RWPE2 (cell line): Measurements from ENCODE around the gene MAPK14.

ENCODE experiments used
- ATAC-seq: fragments of 200-7000 bp; cut with Tn5 transposase; 3 replicates; pipeline ENCODE4 v1.9.1; 2021; ENCODE audit warnings: low read depth
- DNase-seq: peaks from one replicate; pipeline ENCODE4 v3.0.0-alpha.2; 2020; ENCODE audit warnings: low spot score
- H3K27ac ChIP-seq: fragments of 450-650 bp; 2 replicates; pipeline ENCODE4 v1.5.1; 2017; ENCODE audit warnings: mild to moderate bottlenecking; ENCODE audit not compliant: poor library complexity, severe bottlenecking
- H3K27me3 ChIP-seq: fragments of 250-450 bp; sonication (Bioruptor Pico); 2 replicates; pipeline ENCODE4 v1.5.1; 2021; ENCODE audit warnings: mild to moderate bottlenecking, moderate library complexity; ENCODE audit not compliant: insufficient read depth, poor library complexity, severe bottlenecking
- H3K36me3 ChIP-seq: fragments of 250-450 bp; sonication (Bioruptor Pico); 2 replicates; pipeline ENCODE4 v1.5.1; 2020; ENCODE audit warnings: low read depth, mild to moderate bottlenecking, moderate library complexity
- H3K4me1 ChIP-seq: fragments of 250-450 bp; sonication (Bioruptor Pico); 2 replicates; pipeline ENCODE4 v1.5.1; 2021; ENCODE audit warnings: mild to moderate bottlenecking, moderate library complexity; ENCODE audit not compliant: insufficient read depth, poor library complexity, severe bottlenecking
- H3K4me3 ChIP-seq: fragments of 250-450 bp; sonication (Bioruptor Pico); 2 replicates; pipeline ENCODE4 v1.5.1; 2021; ENCODE audit warnings: mild to moderate bottlenecking, moderate library complexity; ENCODE audit not compliant: severe bottlenecking
- H3K9me3 ChIP-seq: fragments of 250-450 bp; sonication (Bioruptor Pico); 2 replicates; pipeline ENCODE4 v1.5.1; 2021; ENCODE audit warnings: mild to moderate bottlenecking, moderate library complexity; ENCODE audit not compliant: severe bottlenecking
- CTCF ChIP-seq: fragments of 450-650 bp; IDR thresholded peaks from one replicate; pipeline ENCODE4 v1.5.1; 2017; ENCODE audit warnings: mild to moderate bottlenecking, moderate library complexity; ENCODE audit not compliant: poor library complexity, severe bottlenecking

The MAPK14 gene

DNA sequence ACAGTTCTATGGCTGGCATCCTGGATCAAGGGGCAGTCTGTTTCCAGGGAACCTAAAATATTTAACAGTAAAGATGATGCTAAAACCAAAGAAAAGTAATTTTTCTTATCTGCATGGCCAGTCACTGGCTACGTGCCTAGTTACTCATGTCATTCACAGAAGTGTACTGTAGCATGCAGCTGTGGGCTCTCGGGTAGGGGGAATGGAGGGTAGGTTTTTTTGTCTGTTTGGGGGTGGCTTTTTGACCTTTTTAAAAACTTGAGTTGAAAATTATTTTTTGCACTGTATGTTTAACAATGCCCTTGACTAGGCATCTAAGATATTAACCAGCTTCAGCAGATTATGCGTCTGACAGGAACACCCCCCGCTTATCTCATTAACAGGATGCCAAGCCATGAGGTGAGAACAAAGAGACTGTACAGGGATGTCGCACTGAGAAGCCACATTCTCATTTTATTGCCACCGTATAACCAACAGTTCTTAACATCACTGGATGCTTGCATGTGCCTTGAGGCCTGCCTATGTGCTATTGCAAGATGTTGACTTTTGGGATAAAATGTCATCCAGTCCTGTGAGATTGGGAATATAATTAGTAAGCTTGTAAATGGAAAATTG, 72.4 kb downstream of the MAPK14 start:
- Histone ChIP-seq H3K4me1 (no peaks in the 10 kb centered on the region), H3K27me3 (no peaks in the 10 kb centered on the region), H3K27ac (no peak overlapping the region), H3K9me3 (no peaks in the 10 kb centered on the region), H3K4me3 (no peak overlapping the region), H3K36me3 (peaks cover 67% of the 10 kb centered on the region)
- TF ChIP-seq CTCF, result no peak
- ATAC-seq (no peak), DNase-seq (no peak)

DNA sequence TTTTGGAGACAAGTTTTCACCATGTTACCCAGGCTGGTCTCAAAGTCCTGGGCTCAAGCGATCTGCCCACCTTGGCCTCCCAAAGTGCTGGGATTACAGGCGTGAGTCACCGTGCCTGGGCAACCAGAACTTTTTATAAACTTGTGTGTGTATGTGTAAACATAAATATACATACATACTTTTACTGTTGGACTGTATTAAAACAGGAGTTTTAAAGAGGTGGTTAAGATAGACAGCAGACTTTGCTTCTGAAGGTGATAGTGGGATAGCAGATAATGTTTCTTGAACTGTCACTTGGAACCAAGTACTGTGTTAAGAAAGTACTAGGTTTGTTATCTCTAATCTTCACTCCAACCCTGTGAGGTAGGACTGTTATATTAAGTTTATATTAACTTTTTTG, 74.1 kb downstream of the MAPK14 start:
- no peak overlapping the region for H3K4me3 ChIP-seq
- TF ChIP-seq CTCF, result no peak
- no peaks in the 10 kb centered on the region for H3K9me3 ChIP-seq
- H3K36me3 ChIP-seq, result peaks cover 63% of the 10 kb centered on the region
- ATAC-seq (no peak), DNase-seq (no peak)
- no peak overlapping the region for H3K27ac ChIP-seq
- H3K27me3 ChIP-seq, result no peaks in the 10 kb centered on the region
- no peaks in the 10 kb centered on the region for H3K4me1 ChIP-seq

DNA sequence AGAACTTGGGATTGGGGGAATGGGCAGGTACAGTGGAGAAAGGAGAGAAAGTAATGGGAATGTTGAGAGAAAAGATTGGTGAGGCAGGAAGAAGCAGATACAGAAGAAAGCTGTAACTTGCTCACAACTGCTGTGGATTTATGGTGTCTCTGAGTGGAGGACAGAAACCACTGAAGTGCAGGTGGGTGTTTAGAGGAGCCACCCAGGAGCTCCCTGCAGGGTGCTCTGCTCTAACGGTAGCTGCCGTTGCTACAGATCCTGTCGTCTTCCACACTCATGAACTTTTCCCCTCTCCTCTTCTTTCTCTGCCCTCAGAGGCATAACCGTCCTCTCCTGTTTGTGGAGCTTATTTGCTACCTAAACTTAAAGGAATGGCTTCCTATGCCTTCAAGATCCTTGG, 75.2 kb downstream of the MAPK14 start:
- no peaks in the 10 kb centered on the region for H3K27me3 ChIP-seq
- ATAC-seq (no peak), DNase-seq (no peak)
- H3K36me3 ChIP-seq, result peaks cover 64% of the 10 kb centered on the region
- no peaks in the 10 kb centered on the region for H3K4me1 ChIP-seq
- no peak for TF ChIP-seq CTCF
- no peak overlapping the region for H3K27ac ChIP-seq
- no peak overlapping the region for H3K4me3 ChIP-seq
- no peaks in the 10 kb centered on the region for H3K9me3 ChIP-seq

- Histone ChIP-seq H3K4me3 (no peak overlapping the region), H3K9me3 (no peaks in the 10 kb centered on the region), H3K36me3 (peaks cover 64% of the 10 kb centered on the region), H3K4me1 (no peaks in the 10 kb centered on the region), H3K27me3 (no peaks in the 10 kb centered on the region), H3K27ac (no peak overlapping the region)
- TF ChIP-seq CTCF, result no peak
- ATAC-seq, result no peak
- no peak for DNase-seq
Observed at GRCh38 chr6:36104836-36105235, 77.2 kb downstream of the MAPK14 start.

DNA sequence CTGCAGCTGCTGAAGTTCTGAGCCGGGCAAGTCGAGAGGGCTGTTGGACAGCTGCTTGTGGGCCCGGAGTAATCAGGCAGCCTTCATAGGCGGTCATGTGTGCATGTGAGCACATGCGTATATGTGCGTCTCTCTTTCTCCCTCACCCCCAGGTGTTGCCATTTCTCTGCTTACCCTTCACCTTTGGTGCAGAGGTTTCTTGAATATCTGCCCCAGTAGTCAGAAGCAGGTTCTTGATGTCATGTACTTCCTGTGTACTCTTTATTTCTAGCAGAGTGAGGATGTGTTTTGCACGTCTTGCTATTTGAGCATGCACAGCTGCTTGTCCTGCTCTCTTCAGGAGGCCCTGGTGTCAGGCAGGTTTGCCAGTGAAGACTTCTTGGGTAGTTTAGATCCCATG, 81.5 kb downstream of the MAPK14 start:
- H3K36me3 ChIP-seq, result peaks cover 47% of the 10 kb centered on the region
- no peak for TF ChIP-seq CTCF
- H3K27me3 ChIP-seq, result no peaks in the 10 kb centered on the region
- H3K9me3 ChIP-seq, result no peaks in the 10 kb centered on the region
- no peaks in the 10 kb centered on the region for H3K4me1 ChIP-seq
- no peak overlapping the region for H3K27ac ChIP-seq
- no peak for ATAC-seq
- no peak for DNase-seq
- no peak overlapping the region for H3K4me3 ChIP-seq
